Esophagus muscularis mucosa (tissue), 4 donors: Measurements from ENCODE around the gene KIAA1755.

Source experiments
- EP300 ChIP-seq: sonication (generic); formaldehyde crosslinking; IDR thresholded peaks from one replicate; pipeline ENCODE4 v1.6.1; 2017; ENCODE audit warnings: antibody characterized with exemption
- POLR2A ChIP-seq: fragments of 450-650 bp; IDR thresholded peaks from one replicate; pipeline ENCODE4 v1.6.1; 2017; ENCODE audit warnings: antibody characterized with exemption, moderate library complexity, mild to moderate bottlenecking, low read depth
- TF ChIP-seq, protein P1 (sequence below), 3 experiments: fragments of 200-600 bp in 2 of 3; fragments of 450-650 bp in 1 of 3; sonication (generic) in 2 of 3; IDR thresholded peaks; one replicate each; pipeline ENCODE4 v1.5.1; 2017 to 2019; ENCODE audit warnings: antibody characterized with exemption in 3 of 3, mild to moderate bottlenecking in 2 of 3, moderate library complexity in 1 of 3

DNA sequence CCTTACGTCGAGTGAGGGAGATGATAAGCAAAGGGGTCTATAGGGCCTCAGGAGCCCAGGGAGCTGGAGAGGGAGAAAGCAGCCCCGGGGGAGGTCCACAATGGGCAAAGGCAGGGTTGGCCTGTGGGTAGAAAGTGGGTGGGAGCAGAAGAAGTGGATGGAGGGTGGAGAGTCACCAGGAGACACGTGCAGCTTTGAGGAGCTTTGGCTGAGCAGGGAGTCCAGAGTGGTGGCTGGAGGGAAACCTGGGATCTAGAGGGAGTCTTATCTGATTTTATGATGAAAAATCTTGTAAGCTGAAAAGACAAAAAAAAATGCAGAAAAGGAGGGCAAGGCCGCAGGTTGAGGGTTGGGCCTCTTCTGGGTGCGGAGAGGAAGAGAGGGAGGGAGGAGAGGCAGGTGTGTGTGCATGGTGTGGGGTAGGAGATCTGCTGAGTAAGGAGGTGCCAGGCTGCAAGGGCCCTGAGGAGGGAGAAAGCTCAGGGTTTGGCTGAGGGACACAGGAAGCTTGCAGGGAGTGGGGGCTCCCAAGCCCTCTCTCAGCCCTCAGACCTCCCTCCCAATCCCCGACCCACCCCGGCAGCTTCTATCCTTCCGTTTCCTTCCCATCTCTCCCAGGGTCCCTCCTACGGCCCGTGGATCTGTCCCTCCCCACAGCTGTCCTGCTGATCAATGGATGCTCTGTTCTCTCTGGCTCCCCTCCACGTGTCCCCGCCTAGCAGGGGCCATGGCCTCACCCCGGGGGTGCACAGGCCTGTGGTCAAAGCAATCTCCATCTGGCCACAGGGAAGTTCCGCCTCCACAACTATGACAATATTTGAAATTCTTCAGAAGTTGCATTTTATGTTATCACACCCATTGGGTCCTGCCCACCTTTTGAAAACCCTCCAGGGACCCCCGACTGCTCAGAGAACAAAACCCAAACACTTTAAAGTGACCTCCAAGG is 26.3 kb upstream of the KIAA1755 start:
- TF ChIP-seq POLR2A (no peak), EP300 (no peak)
- TF ChIP-seq, protein P1, sequence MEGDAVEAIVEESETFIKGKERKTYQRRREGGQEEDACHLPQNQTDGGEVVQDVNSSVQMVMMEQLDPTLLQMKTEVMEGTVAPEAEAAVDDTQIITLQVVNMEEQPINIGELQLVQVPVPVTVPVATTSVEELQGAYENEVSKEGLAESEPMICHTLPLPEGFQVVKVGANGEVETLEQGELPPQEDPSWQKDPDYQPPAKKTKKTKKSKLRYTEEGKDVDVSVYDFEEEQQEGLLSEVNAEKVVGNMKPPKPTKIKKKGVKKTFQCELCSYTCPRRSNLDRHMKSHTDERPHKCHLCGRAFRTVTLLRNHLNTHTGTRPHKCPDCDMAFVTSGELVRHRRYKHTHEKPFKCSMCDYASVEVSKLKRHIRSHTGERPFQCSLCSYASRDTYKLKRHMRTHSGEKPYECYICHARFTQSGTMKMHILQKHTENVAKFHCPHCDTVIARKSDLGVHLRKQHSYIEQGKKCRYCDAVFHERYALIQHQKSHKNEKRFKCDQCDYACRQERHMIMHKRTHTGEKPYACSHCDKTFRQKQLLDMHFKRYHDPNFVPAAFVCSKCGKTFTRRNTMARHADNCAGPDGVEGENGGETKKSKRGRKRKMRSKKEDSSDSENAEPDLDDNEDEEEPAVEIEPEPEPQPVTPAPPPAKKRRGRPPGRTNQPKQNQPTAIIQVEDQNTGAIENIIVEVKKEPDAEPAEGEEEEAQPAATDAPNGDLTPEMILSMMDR (IDR thresholded peaks at IDR 0.05): no peak
